ENCODE measurements around the gene NOTUM.
A peak's percentile ranks its signal among the peaks of the same experiment; 100 is the strongest.

Gene NOTUM

DNA sequence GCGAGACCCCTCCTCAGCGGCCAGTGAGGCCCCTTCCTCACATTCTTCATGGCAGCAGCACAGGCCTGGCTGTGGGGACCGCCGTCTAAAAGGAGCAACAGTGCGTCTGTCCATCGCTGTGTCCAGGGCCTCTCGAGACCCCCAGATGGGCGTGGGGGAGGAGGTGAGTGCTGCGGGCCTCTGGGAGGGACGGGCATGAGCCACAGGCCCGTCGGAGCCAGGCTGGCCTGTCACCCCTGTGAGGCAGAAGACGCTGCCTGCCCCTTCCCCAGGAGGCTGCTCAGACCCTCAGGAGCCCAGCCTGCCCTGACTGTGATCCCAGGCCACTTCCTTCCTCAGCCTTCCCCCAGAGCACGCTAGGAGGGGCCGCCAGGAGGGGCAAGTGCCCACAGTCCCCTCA is 21.8 kb downstream of the NOTUM start:
- no peak for DNase-seq (ENCODE audit: low read depth, low spot score)

DNA sequence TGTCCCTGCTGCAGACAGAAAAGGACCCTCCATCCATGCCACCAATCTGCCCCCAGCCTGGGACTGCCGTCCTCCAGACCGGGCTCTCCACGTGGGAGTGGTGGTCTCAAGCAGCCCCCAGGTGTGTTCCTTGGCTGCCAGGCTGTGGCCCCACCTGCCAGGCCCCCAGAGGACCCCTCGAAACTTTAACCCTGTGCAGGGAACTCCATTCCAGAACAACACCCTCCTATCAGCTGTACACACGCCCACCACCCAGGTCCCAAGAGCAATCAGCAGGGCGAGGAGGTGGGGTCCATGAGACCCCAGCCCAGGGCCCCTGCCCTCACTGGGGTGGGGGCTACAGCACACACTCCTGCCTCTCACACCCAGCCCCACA is 25.3 kb downstream of the NOTUM start:
- DNase-seq (ENCODE audit: low read depth, low spot score), result no peak

DNA sequence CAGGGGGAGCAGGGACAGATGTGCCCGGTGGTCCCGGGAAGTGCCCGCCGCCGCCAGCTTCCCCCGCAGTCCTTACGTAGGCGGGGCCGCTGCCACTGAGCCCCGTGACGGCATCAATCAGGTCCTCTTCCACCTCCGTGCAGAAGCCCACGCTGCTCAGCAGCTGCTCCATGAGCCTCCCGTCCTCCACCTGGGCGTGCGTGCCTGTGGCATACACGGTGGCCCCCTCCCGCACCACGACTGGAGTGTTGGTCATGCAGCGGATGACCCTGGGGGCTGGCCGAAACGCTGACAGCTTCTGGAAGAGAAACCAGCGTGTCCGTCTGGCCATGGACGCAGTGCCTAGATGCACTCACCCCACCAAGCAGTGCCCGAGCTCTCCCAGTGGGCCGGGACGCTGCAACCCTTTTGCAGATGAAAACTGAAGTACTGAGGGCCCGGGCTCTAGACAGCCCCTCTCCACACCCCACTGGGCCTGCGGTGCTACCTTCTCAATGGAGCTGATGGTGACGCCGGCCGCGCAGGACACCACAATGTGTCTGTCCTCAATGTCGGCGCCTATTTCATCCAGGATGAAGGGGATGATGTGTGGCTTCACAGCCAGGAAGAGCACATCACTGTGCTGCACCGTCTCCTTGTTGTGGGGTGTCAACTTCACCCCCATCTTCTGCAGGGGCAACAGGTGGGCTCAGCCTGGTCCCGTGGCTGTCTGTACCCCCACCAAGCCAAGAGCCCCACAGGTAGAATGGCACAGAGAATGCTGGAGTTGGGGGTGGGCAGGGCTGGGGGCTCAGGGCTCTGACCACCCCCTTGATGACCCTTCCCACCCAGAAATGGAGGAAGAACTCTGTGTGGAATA is 25.9 kb downstream of the NOTUM start:
- DNase-seq (ENCODE audit: low read depth, low spot score), result no peak

DNA sequence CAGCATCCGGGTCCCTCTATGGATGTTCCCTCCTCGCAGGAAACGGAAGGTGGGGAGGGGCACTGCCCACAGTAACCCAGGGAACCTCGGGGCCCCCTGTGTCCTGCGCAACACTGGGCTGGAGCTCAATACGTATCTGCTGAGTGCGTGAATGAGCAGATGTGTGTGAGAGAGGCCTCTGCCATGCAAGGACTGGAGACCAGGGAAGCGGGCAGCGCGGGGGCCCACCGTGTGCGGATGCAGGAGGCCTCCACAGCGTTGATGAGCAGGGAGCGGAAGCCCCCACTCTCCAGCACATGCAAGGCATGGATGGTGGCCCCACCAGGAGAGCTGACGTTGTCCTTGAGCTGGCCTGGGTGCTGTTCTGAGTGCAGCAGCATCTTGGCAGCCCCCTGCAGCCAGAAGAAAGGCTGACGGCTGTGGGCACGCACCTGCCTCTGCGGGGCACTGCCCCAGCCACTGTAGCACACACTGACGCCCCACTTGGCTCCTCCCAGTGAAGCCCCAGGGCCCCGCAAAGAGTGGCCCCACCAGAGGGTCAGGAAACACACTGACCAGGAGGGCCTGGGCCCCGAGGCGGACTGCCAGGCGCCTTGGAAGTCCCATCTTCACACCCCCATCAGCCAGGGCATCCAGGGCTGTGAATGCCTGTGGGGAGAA is 26.8 kb downstream of the NOTUM start:
- DNase-seq (ENCODE audit: low read depth, low spot score), result no peak

DNA sequence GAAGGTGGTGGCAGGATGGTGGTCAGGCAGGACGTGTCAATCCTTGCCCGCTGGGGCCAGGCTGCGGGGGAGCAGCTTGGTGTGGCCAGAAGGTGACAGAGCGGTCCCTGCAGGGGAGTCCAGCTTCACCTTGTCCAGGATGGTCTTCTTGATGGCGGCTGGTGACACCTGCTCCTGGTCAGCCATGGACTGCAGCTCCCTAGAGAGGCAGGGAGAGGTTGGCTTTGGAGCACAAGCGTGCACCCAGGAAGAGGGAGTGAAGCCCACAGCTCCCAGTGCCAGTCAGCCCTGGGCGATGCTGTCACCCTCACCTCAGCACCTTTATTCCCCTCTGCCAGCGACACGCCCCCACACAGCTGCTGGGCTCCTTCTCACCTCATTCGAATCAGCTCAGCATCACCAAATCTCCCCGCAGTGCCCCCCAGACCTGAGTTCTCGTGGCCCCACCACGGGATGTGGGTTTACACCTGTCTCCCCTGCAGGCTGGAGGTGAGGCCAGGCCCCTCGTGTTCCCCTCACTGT is 27.7 kb downstream of the NOTUM start:
- no peak for DNase-seq (ENCODE audit: low read depth, low spot score)

DNA sequence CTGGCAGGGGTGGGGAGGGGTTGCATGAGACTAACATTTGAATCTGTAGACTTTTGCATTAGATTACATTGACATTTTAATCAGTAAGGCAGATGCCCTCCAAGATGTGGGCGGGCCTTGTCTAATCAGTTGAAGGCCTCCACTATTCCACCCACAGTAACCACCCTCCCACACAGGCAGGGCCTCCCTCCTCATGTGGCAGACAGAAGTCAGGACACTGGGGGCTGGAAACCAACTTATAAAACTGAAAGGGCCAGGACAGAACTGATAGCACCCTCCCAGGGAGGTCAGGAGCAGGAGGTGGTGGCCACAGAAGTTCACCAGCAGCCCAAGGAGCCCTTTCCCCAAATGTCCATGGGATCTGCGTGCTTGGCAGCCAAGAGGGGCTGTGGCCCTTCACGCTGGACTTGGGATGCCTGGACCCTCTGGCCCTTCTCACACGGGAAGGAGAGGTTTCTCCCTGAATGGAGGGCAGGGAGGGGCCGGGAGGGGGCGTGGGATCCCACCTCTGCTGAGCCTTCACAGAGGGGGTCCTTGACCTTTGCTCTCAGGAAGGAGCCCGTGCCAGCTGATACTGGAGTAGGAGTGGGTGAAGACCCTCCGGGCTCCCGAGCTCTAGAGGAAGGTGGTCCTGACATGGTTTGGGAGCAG is 28.5 kb downstream of the NOTUM start:
- no peak for DNase-seq (ENCODE audit: low read depth, low spot score)

DNA sequence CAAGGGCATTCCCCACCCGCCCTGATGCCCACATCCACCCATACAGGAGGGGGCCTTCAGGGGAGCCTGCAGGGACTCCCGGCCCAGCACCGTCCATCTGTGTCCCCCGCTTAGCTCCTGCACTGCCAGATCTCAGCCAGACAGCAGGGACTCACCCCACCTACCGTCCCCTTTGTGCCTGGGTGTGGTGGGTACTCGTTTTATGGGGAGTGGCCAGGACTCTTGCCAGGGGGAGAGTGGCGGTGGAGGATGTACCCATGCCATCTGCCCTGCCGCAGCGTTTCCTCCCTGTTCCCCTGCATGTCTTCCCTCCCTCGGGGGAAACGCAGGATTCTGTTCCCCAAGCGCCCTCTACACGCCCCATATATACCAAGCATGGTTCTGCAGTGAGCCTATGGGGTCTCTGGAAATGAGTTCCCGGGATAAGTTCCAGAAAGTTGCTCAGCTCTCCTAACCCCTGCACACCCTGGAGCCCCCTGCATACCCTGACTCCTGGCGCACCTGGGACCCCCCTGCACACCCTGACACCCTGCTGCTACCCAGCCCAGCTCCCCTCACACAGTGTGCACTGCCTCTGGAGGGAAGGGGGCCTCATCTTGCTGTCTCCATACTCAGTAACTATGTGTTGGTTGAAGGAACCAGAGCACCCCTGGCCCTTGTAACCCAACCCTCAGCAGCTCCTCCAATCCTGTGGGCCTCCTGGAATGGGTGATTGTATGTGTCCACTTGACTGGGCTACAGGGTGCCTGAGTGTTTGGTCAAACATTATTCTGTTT is 29.2 kb downstream of the NOTUM start:
- DNase-seq (ENCODE audit: low read depth, low spot score), result no peak

DNA sequence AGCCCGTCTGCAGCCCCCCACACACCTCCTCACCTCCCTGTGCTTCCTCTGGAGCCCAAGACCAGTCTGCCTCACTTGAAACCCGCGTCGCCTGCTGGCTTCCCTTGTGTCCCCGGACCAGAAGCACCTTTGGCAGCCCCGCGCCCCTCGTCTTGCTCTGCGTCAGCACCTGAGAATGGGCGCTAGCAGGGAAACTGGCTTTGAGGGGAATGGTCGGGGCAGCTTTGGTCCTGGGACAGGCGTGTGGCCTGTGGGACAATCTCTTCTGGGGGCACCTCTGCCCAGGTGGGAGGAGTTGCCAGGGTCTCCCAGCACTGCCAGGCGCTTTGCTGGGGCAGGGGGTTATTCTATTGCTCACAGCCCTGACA is 29.8 kb downstream of the NOTUM start:
- no peak for DNase-seq (ENCODE audit: low read depth, low spot score)

DNA sequence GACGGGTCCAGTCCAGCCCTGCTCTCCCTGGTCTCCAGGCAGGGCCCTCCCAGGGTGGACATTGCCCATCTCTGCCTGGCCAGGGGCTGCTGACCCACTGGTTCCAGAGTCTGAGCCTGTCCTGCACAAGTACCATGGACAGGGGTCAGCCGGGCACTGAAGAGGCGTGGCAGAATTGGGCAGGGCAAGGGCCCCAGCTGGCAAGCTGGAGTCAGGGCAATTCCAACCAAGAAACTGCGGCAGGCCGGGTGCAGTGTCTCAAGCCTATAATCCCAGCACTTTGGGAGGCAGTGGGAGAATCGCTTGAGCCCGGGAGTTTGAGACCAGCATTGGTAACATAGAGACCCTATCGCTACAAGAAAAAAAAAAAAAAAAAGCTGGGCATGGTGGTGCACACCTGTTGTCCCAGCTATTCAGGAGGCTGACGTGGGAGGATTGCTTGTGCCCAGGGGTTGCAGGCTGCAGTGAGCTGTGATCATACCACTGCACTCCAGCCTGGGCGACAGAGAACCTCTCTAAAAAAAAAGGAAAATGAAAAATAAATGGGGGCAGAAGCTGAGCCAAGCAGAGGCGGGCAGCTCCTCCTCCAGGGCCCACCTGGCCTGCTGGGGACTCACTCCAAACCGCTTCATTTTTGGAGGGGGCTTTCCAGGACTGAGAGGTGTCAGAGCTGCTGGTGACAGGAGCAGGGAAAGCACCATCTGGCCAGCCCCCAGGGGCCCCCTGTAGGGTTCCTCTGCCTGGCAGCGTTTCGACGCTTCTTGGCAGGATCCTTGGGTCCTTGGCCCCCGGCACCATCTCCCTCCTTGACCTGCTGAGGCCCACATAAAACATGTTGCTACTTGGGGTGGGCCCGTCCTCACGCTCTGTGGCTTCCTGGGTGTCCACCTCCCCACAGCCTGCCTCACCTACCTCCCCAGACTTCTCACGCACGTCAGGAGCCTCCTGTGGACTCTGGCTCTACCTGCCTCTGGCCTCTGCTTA is 30.6 kb downstream of the NOTUM start:
- DNase-seq (ENCODE audit: low read depth, low spot score), result no peak

DNA sequence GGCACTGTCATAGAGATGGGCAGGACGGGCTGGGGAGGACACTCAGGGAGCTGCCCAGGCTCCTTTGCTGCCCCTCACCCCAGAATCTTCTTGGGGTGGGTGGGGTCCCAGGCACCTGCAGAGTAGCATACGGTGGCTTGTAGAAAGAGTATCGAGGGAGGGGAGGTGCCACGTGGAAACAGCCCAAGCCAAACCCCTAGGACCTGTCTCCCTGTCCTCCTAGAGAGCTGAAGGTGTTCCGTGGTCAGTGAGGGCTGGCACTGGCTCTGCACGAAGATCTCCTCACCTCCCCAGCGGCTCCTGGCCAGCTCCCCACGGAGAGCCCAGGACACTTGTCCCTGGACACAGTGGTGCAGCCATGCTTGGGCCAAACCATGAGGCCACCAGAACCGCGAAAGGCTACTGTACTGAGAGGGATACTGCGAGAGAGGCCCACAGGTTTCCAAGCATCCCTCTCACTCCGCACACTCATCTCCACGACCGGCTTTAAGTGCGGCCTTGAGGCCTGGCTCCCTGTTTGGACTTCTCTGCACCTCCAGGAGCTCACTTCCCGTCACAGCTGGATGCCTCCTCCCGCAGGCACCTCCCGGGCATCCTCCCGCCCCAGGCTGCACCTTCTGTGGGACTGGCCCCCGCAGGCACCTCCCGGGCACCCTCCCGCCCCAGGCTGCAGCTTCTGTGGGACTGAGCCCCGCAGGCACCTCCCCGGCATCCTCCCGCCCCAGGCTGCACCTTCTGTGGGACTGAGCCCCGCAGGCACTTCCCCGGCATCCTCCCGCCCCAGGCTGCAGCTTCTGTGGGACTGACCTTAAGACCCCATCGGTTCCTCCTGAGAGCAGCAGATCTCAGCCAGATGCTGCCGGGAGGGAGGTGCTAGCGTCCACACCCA is 31.5 kb downstream of the NOTUM start:
- no peak for DNase-seq (ENCODE audit: low read depth, low spot score)

DNA sequence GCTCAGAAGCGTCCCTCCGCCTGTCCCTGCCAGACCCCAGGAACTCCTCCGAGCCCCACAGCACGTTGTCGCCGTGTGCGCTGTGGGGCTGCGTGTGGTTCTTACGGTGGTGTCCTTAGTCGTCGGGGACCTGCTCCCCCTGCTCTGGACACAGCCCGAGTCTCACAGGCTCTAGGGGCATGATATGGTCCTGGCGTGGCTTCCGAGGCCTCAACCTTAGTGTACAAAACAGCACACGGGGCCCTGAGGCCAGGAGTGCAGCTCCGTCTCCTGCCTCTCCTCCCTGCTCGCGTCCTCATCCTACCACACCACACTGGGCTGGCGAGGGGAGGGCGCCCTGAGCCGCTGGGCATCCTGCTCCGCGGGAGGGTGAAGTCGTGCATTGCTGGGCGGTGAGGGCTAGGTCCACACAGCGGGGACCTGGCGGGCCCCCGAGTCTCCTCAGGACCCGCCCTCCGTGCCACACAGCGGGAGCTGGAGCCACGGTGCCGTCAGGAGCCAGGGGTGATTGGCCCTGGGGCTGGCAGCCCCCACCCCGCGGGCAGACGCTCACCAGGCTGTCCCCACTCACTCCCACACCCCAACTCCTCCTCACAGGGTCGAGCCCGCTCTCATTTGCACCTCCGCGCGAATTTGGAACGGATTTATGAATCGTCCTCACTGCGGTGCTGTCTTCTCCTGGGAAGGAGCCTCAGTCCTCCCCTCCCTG is 32.3 kb downstream of the NOTUM start:
- no peak for DNase-seq (ENCODE audit: low read depth, low spot score)

DNA sequence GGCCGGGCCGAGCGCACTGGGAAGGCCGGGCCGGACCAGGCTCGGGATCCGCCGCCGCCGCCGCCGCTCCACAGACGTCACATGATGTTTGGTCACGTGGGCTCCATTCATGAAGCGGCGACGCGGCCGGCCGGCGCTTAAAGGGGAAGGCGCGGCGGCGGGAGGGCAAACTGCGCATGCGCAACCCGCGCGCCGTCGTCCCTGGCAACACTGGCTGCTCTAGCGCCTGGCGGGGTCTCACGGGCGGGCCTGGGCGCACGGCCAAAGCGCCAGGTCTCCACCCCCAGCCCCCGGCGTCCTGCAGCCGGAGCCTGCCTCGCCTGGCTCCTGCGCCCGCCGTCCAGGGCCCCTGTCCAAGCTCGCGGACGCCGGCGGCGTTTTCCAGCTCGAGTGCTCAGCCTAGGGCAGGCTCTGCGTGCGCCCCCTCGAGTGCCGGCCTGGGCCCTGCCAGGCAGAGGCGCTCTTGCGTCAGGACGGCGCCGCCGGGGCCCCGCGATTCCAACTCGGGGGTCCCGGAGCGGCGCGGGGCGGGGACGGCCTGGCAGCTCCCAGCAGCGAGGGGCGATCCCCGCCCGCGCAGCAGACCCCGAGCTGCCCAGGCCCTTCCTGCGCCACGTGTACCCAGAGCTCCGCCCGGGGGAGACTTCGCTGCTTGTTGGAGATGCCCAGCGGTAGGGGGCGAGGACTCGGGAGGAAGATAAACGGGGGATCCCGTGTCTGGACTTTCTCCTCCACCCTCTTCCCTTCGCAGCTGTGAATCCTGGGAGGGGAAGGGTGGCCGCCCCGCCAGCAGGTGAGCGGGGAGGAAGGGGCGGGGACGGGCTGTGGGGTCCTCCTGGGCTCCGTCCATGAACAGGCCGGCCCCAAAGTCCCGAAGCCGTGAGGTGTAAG is 33.1 kb downstream of the NOTUM start, which contains the start of gene MAFG:
Gene MAFG, minus strand, starts transcription at position 83 of the 891 bp plus-strand sequence. CDS start 4,550 bp downstream, outside the sequence.
- DNase-seq (ENCODE audit: low read depth, low spot score), result peak; percentile 88

DNA sequence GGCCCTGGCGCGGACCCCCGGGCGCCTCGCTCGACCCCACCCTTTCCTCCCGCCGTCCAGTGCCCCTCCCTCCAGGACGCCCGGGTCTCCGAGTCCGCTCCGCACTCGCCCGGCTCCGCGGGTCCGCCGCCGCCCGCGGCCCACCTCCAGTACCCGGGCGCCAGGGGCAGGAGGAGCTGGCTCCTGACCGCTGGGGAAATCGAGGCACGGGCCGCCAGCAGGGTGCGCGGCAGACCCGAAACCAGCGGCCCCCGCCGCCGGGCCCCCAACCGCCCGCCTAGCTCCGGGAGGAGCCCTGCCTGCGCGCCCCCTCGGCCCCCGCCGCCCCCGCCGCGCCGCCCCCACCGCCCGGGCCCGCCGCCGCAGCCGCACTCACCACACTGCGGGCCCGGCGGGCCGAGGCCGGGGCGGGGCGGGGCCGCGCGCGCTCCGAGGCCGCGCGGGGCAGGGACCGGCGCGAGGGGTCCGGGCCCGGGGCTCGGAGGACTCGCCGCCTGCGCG is 33.8 kb downstream of the NOTUM start:
- no peak for DNase-seq (ENCODE audit: low read depth, low spot score)

DNA sequence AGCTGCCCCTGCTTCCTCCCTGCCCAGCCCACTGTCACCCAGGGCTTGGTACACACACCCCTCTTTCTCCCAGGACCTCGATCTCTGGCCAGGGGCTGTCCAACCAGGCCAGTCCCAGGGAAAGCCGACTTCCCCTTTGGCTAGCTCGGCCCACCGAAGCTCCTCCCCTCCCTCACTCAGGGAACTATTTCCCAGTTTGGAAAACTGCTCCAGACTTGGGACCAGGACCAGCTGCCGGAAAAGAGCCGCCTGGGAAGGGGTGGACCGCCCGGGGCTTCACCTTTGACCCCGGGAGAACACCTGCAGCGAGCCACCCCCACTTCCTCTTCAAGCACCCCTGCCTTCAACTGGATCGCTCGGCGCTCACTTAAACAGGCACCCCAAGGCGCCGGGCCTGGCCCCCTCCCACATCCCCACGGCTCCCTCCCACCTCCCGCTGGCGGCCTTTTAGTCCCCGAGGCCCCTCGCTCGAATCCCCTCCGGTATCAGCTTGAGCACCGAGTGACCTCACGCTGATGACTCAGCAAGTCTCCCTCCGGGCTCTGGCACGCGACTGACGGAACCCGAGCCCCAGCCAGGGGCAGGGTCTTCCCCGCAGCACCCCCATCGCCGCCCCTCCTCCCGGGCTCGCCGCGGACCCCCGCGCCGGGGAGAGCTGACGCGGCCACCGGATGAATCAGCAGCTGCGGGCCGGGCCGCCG is 34.4 kb downstream of the NOTUM start:
- peak; percentile 47 for DNase-seq (ENCODE audit: low read depth, low spot score)

DNA sequence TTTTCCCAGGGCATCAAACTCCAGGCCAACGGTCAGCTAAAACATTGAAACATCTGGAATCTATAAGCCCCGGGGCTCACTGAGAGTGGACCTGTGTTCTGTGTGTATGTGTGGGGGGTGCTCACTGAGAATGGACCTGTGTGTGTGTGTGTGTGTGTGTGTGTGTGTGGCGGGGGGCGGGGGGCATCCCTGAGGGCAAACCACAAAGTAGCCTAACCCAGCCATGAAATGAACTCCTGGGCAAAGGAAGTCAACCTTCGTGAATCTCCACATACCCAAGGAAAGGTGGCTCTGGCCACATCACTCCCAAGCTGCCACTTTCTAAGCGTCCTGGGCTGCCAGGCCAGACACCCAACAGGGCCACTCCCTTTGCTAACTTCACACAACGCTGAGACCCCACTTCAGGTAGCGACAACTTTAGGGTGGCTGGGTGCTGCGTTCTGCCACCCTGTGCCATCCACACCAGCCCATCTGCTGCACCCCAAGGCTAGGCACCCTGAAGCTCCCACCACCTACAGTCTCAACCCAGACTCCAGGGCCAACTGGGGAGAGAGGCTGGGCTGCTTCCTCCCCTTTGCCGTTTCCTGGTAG is 35.0 kb downstream of the NOTUM start:
- no peak for DNase-seq (ENCODE audit: low read depth, low spot score)
